ENCODE results near the gene SMCP. TPM values are rescaled to one million over a fixed set of nuclear protein-coding genes. Genes with fewer than 3 reads are reported as not detected.

The SMCP gene
- total and polyA plus RNA-seq, 2 donors (not counting 1 experiment from before 2014, with no cell fraction given) = not detected

GRCh38 chr1:152858062-152858461 lies 20.1 kb upstream of the SMCP start:
- H3K4me1 Mint-ChIP-seq = no peaks in the 10 kb centered on the region
- H3K27me3 ChIP-seq (replicated peaks in 1 of 4; ENCODE audit: control extremely low read depth in 1 of 4, control insufficient read depth in 3 of 4, insufficient read depth in 4 of 4, low read length in 3 of 4) = no peaks in the 10 kb centered on the region
- peaks cover 22% of the 10 kb centered on the region for H3K27me3 Mint-ChIP-seq
- H3K4me2 ChIP-seq (replicated peaks; ENCODE audit: low read depth, low read length, poor library complexity, severe bottlenecking) = no peak overlapping the region
- no peak overlapping the region for H2AFZ ChIP-seq (ENCODE audit: insufficient read depth, low read depth, low read length, poor library complexity, severe bottlenecking)
- H3K36me3 ChIP-seq (replicated peaks in 1 of 2; ENCODE audit: control extremely low read depth in 1 of 2, control insufficient read depth in 1 of 2, extremely low read depth in 1 of 2, insufficient read depth in 2 of 2, low read length in 1 of 2) = no peaks in the 10 kb centered on the region
- H3K27ac ChIP-seq (ENCODE audit: low read length in 2 of 2) = no peak overlapping the region
- 77% methylated on average over 1 of the region's 1 CpG for WGBS (ENCODE audit: insufficient coverage)
- DNase-seq (no peak), ATAC-seq (ENCODE audit: low read depth) (no peak)
- no peak overlapping the region for H3K4me3 ChIP-seq (ENCODE audit: control extremely low read depth in 1 of 5, extremely low read depth in 1 of 5, insufficient read depth in 1 of 5, low read depth in 2 of 5, low read length in 4 of 5)
- intact Hi-C loops (cut with micrococcal nuclease) = no loop called here
- CTCF ChIA-PET = interaction anchor here (1.2 kb wide), 1 partner anchor 15 kb away, joined by 3 read pairs; no protein-coding TSS in a partner anchor
- no peak overlapping the region for H3K27ac Mint-ChIP-seq
- H4K20me1 ChIP-seq (ENCODE audit: control insufficient read depth, insufficient read depth, low read length, poor library complexity, severe bottlenecking) = no peaks in the 10 kb centered on the region
- no peaks in the 10 kb centered on the region for H3K9me3 Mint-ChIP-seq (ENCODE audit: insufficient read depth)
- H3K79me2 ChIP-seq (ENCODE audit: control insufficient read depth, insufficient read depth, low read length) = no peaks in the 10 kb centered on the region
- TF ChIP-seq, protein P1, sequence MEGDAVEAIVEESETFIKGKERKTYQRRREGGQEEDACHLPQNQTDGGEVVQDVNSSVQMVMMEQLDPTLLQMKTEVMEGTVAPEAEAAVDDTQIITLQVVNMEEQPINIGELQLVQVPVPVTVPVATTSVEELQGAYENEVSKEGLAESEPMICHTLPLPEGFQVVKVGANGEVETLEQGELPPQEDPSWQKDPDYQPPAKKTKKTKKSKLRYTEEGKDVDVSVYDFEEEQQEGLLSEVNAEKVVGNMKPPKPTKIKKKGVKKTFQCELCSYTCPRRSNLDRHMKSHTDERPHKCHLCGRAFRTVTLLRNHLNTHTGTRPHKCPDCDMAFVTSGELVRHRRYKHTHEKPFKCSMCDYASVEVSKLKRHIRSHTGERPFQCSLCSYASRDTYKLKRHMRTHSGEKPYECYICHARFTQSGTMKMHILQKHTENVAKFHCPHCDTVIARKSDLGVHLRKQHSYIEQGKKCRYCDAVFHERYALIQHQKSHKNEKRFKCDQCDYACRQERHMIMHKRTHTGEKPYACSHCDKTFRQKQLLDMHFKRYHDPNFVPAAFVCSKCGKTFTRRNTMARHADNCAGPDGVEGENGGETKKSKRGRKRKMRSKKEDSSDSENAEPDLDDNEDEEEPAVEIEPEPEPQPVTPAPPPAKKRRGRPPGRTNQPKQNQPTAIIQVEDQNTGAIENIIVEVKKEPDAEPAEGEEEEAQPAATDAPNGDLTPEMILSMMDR (IDR thresholded peaks at IDR 0.05) = no peak
- TF ChIP-seq EZH2 (IDR thresholded peaks at IDR 0.05; ENCODE audit: borderline replicate concordance, insufficient read depth, low read depth, low read length, poor library complexity, severe bottlenecking) = no peak
- no peak overlapping the region for H3K4me3 Mint-ChIP-seq
- no peaks in the 10 kb centered on the region for H3K4me1 ChIP-seq (ENCODE audit: control insufficient read depth in 2 of 2, insufficient read depth in 2 of 2, low read length in 2 of 2)
- POLR2A ChIA-PET = no interaction called here
- H3K9ac ChIP-seq (ENCODE audit: low read length) = no peak overlapping the region
- no peaks in the 10 kb centered on the region for H3K9me3 ChIP-seq (ENCODE audit: control extremely low read depth in 1 of 3, control insufficient read depth in 2 of 3, insufficient read depth in 1 of 3, low read length in 2 of 3)

GRCh38 chr1:152859696-152860095 lies 18.4 kb upstream of the SMCP start, which contains the start of gene LCE7A:
TSS of gene LCE7A (plus strand) at chr1:152859996. CDS start at chr1:152860698, 702 bp downstream.
- 98% methylated on average over 3 of the region's 3 CpGs for WGBS (ENCODE audit: insufficient coverage)
- H3K27me3 ChIP-seq (replicated peaks in 1 of 4; ENCODE audit: control extremely low read depth in 1 of 4, control insufficient read depth in 3 of 4, insufficient read depth in 4 of 4, low read length in 3 of 4) = no peaks in the 10 kb centered on the region
- no peak within 1 kb of the TSS for H3K4me3 ChIP-seq (ENCODE audit: control extremely low read depth in 1 of 5, extremely low read depth in 1 of 5, insufficient read depth in 1 of 5, low read depth in 2 of 5, low read length in 4 of 5)
- DNase-seq (no peak), ATAC-seq (ENCODE audit: low read depth) (no peak)
- ChIA-PET CTCF (interaction anchor here (1.0 kb wide), 1 partner anchor 11 kb away, joined by 4 read pairs; no protein-coding TSS in a partner anchor), POLR2A (no interaction called here)
- Mint-ChIP-seq H3K27ac (no peak within 1 kb of the TSS), H3K27me3 (peaks cover 22% of the 10 kb centered on the region), H3K9me3 (ENCODE audit: insufficient read depth) (no peaks in the 10 kb centered on the region), H3K4me3 (no peak within 1 kb of the TSS), H3K4me1 (no peaks in the 10 kb centered on the region)
- H3K79me2 ChIP-seq (ENCODE audit: control insufficient read depth, insufficient read depth, low read length) = no peaks in the 10 kb centered on the region
- H4K20me1 ChIP-seq (ENCODE audit: control insufficient read depth, insufficient read depth, low read length, poor library complexity, severe bottlenecking) = no peaks in the 10 kb centered on the region
- H3K9ac ChIP-seq (ENCODE audit: low read length) = no peak within 1 kb of the TSS
- H3K27ac ChIP-seq (ENCODE audit: low read length in 2 of 2) = no peak within 1 kb of the TSS
- intact Hi-C loops (cut with micrococcal nuclease) = no loop called here
- TF ChIP-seq, protein P1 (IDR thresholded peaks at IDR 0.05) = no peak
- no peak for TF ChIP-seq EZH2 (IDR thresholded peaks at IDR 0.05; ENCODE audit: borderline replicate concordance, insufficient read depth, low read depth, low read length, poor library complexity, severe bottlenecking)
- H2AFZ ChIP-seq (ENCODE audit: insufficient read depth, low read depth, low read length, poor library complexity, severe bottlenecking) = no peak within 1 kb of the TSS
- no peaks in the 10 kb centered on the region for H3K4me1 ChIP-seq (ENCODE audit: control insufficient read depth in 2 of 2, insufficient read depth in 2 of 2, low read length in 2 of 2)
- no peaks in the 10 kb centered on the region for H3K36me3 ChIP-seq (replicated peaks in 1 of 2; ENCODE audit: control extremely low read depth in 1 of 2, control insufficient read depth in 1 of 2, extremely low read depth in 1 of 2, insufficient read depth in 2 of 2, low read length in 1 of 2)
- no peak within 1 kb of the TSS for H3K4me2 ChIP-seq (replicated peaks; ENCODE audit: low read depth, low read length, poor library complexity, severe bottlenecking)
- no peaks in the 10 kb centered on the region for H3K9me3 ChIP-seq (ENCODE audit: control extremely low read depth in 1 of 3, control insufficient read depth in 2 of 3, insufficient read depth in 1 of 3, low read length in 2 of 3)
